LoVo (cell line): ENCODE data around the gene NELFCD.
"Not testable (repeated sequence)": the region's sequence is repeated elsewhere in the genome, so short reads cannot be mapped to it uniquely, and the experiment has no call there.

Experiments used
- DNase-seq: peaks from one replicate; pipeline ENCODE4 v3.0.0-alpha.2; 2016; ENCODE audit warnings: low spot score

The NELFCD gene

DNA sequence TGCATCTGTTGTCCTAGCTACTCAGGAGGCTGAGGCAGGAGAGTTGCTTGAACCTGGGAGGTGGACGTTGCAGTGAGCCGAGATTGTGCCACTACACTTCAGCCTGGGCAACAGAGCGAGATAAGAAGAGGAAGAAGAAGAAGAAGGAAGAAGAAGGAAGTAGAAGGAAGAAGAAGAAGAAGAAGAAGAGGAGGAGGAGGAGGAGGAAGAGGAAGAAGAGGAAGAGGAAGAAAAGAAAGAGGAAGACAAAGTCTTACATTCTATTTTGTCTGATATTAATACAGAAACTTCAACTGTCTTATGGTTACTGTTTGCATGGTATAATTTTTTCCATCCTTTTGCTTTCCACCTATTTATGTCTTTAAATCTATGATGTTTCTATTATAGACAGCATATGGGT, 7.2 kb upstream of the NELFCD start:
- DNase-seq, result no peak

DNA sequence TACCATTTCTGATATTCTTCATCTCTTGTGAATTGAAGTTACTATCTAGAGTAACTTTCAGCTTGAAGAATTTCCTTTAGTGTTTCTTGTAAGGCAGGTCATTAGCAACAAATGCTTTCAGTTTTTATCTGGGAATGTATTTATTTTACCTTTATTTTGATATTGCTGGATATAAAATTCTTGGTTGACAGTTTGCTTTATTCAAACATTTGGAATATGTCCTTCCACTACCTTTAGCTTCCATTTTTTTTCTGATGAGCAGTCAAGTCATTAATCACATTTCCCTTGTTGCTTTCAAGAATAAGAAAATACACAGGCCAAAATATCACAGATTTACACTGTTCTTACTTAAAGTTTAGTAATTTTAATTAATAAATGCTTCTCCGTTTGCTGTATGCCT, 5.7 kb upstream of the NELFCD start:
- no peak for DNase-seq

DNA sequence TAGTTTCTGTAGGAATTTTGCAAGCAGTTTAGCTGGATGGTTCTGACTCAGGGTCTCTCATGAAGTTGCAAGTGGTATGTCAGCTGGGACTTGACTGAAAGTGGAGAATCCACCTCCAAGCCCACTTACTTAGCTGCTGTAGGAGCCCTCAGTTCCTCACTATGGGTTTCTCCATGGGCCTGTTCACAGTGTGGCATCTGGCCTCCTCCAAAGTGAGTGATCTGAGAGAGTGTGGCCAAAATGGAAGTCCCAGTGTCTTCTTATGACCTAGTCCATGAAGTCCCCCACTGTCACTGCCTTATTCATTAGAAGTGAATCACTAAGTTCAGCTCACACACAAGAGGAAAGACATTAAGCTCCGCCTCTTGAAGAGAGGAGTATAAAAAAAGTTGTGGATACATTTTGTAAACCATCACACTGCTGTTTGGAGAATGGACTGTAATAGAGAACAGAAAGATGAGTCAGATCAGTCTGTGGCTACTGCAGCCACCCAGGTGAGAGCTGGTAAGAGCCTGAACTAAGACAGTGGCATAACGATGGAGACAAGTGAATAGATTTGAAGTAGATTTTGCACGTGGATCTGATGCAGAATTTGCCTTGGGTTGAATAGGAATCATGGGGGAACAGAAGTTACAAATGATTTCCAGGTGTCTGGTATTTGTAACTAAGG, 4.9 kb upstream of the NELFCD start:
- no peak for DNase-seq

DNA sequence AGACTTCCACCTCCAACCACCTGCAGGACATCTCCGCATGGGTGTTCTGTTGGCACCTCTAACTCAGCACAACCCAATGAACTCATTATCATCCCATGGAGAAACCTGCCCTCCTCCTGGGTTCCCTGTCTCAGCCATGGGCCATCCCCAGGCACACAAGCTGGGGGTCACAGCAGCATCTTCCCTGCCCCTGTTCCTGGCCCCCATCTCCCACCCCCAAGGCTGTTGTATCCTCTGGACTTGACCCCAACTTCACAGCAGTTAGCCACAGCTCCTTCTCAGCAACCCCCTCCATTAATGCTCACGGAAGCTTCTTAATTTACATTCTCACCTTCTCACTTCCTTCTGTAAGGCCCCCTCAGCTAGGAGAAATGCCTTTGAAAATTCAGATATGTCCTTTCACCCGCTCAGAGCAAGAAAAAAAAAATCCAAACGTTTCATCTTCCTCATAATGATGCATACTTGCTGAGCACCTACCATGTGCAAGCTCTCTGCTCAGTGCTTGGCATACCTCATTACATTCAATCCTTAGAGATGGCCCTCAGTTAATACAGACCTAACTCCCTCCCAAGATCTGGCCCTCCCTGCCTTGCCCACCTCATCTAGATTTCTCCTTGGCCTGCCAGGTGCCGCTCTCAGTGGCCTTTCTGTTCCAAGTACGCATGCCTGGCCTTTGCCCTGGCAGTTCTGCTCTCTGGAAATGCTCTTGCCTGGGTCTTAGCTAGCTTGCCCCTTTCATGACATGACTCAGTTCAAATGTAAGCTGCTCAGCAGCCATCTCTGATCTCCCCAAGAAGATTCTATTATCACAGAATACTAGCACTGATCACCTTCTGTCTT, 2.5 kb upstream of the NELFCD start:
- no peak for DNase-seq

DNA sequence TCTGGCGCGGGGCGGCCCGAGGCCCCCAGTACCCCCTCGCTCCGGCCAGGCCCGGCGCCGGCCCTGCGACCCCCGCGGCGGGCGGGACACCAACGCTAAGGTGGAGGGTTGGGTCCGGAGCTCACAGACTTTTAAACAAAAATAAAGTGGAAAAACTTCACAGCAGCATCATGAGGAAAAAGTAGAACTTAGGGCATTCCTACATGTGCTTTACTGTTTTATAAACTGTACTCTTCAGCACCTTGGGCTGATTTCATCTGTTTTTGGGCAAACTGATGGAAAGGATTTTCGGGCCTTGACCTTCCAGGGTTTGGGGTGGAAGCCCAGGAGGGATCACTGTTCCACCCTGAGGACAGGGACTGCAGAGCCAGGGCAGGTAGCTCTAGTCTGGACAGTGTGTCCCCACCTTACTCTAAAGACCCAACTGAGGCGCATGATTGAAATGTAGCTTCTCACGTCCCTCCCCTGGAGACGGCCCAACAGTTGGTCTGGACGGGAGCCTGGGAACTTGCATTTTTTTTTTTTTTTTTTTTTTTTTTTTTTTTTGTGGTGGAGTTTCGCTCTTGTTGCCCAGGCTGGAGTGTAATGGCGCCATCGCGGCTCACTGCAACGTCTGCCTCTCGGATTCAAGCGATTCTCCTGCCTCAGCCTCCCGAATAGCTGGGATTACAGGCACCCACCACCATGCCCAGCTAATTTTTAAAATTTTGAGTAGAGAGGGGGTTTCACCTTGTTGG, 740 bp downstream of the NELFCD start:
- DNase-seq, result peak; percentile 26

DNA sequence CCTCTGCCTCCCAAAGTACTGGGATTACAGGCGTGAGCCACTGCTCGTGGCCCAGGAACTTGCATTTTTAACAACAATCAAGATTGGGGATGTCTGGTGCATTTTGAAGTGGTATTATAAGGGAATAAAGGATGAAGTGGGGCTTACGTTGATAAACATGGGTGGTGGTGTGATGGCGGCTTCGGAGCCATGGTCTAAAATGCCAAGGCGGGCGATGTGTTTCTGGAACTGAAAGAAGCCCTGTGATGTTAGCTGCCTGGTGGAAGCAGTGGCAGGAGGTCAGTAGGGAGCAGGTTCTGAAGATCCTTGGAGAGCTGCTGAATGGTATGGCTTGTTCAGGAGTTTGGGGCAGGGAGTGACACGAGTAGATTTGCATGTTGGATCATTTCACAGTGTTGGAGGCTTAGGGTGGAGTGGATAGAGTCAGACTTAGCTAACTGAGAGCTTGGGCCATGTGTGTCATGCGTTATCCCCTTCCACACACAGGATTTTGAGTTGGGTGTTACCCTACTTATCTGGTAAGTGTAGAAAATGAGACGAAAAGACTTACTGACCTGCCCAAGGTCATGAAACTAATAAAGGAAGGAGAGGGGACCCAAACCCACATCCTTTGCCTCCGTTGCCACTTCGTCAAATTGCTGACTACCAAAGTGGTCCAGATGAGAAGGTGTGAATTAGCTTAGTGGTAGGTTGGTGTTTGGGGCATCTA, 1.5 kb downstream of the NELFCD start:
- no peak for DNase-seq

DNA sequence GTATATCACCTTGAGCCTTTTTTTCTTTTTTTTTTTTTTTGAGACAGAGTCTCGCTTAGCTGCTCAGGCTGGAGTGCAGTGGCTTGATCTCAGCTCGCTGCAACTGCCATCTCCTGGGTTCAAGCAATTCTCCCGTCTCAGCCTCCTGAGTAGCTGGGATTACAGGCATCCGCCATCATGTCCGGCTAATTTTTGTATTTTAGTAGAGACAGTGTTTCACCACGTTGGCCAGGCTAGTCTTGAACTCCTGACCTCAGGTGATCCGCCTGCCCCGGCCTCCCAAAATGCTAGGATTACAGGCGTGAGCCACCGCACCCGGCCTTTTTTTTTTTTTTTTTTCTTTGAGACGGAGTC, 2.0 kb downstream of the NELFCD start:
- not testable (repeated sequence) for DNase-seq

DNA sequence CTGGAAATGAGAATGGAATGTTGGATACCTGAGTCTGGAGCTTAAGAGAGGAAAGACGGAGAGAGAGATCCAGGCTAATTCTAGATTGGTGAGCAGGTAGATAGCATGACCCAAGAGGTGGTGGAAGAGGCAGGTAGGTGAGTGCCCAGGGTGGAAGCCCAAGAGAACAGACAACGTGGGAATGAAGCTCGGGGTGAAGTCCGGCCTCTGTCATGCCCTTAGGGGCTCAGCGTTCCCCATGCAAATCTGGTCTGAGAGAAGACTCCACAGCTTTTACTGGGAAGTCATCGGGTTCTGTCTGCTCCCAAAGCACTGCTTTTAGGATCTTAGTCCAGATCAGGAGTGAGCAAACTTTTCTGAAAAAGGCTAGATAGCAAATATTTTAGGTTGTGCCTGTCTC, 3.6 kb downstream of the NELFCD start:
- DNase-seq, result no peak

DNA sequence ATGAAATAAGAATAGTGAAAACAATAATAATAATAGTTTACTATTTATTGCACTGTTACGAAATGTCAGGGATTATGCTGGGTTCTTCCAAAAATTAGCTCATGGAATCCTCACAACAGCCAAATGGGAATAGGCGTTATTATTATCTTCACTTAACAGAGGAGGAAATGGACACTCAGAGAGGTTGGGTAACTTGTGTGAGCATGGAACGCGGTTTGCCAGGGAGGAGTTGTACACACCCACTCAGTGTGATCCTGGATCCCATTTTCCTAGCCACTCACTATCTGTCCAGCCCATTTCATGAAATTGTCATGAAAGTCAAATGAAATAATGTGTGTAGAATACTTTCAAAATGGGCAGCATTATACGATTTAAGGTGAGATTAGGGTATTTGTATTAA, 4.6 kb downstream of the NELFCD start:
- no peak for DNase-seq

DNA sequence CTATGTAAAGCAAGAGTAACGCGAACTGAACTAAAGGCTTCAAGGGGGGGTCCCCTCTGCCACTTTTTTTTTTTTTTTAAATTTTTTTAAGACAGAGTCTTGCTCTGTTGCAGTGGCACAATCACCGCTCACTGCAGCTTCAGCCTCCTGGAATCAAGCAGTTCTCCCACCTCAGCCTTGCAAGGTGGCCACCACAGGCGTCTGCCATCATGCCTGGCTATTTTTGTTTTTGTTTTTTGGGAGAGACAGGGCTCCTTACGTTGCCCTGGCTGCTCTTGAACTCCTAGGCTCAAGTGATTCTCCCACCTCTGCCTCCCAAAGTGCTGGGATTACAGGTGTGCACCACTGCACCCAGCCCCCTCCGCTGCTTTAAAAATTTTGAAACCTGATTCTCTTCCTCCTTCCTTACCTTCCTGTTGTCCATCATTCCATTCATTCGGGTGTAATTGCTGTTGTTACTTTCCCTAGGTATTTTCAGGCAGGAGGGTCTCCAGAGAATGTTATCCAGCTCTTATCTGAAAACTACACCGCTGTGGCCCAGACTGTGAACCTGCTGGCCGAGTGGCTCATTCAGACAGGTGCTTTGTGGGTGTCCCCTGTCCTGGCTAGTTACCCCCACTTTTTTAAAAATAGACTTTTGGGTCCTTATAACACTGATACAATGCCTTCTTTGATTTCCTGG, 5.4 kb downstream of the NELFCD start:
- DNase-seq, result no peak

DNA sequence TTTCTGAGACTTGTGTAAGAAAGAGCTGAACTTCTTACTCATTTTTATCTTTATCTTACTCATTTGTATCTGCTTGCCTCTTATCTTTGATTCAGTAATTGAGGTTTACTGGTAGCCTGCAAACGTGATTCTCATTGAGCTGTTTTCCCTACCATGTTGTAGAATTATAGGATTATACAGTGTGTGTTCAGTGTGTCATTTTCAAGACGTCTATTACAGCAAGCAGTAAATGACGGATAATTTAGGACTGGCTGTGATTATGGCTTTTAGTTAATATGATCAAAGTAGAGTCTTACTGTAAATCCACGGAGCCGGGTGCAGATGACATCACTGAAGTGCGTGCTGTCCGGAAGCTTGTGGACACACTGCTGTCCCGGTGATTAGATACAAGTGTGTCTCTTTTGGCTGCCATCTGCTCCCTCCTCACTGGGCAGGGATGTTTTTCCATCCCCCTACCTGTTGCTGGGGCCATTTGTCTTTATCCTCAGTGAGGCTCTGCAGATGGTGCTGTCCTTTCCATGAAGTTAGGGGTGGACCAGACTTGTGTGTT, 6.0 kb downstream of the NELFCD start:
- no peak for DNase-seq

DNA sequence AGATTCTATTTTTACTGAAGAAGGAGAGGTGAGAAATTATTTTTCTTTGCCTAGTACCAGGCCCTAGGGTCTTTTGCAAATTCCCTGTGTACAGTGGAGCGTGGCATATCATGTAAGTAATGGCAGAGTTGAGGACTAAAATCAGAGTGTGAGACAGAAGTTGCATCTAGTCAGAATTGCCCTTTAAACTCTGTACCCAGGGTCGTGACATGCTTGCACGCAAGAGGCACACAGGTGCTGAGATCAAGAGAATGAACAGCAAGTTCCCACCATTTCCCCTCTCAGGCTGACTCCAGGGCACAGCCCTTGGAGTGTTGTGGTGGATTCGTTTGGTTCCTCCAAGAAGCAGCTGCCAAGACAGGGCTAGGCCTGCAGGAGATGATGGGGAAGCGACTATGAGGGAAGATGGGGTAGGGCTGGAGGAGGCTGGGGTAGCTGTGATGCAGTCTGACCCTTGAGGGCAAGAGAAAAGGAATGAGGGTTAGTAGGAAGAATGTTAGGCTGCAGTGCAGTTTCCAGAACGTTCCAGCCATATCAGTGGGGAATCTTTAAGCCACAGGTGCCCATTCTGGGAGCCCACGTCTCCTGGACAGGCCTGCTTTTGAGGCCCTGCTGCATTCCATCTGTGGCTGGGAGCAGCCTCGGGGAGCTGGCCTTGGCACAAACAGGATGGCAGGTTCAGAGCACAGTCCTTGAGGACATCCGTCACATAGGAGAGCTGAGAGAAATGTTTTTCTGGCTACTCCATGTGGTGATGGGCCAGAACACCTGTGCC, 6.9 kb downstream of the NELFCD start:
- DNase-seq, result no peak

DNA sequence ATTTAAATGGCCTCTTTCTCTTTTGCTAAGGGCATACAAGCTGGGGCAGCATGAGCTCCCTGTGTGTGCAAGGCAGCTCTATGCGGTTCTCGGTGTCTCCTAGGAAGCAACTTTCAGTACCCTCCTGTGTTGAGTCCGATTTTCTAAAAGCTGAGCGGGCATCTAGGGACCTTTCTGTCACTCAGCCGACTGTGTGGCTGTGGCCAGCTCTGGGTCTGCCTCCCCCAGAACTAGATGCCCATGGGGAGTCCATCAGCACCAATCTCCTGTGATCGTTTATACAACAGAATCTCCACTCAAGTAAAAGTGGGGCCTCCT, 7.5 kb downstream of the NELFCD start:
- DNase-seq, result no peak

DNA sequence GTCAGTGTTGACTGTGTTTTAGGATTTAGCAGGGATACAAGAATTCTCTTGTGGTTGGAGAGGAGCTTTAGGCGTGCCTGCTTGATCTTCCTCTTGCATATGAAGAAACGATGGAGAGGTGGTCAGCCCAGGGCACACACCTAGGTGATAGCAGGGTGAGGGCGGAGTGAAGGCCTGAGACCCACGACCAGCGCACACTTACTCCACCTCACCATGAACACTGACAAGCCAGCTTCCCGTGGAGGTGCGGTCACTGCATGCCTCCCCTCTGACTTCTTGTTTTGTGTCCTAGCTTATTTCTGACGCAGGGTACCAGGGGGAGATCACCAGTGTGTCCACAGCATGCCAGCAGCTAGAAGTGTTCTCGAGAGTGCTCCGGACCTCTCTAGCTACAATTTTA, 8.1 kb downstream of the NELFCD start:
- no peak for DNase-seq

DNA sequence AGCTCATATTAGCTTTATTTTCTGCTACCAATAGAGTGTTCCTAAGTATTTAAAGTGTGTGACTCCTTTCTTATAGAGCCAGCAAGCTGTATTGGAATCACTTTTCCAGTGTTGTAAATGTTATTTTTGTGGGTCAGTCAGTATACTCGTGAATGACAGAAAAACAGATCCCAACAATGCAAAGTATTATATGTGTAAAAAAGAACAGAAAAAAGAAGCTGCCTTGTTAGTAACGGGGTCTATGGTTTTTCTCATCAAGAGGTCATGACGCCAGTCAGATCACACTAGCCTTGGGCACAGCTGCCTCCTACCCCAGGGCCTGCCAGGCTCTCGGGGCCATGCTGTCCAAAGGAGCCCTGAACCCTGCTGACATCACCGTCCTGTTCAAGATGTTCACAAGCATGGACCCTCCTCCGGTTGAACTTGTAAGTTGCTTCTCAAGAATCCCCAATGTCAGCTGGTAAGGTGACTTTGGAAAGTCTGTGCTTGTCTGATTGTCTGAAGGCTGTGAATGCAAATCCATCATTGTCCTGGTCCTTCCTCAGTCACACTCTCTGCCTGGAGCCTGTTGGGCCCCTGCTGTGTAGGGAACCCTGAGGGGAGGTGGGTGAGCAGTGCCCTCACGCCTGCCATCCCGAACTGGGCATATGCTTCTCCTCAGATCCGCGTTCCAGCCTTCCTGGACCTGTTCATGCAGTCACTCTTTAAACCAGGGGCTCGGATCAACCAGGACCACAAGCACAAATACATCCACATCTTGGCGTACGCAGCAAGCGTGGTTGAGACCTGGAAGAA, 9.8 kb downstream of the NELFCD start:
- DNase-seq, result no peak

DNA sequence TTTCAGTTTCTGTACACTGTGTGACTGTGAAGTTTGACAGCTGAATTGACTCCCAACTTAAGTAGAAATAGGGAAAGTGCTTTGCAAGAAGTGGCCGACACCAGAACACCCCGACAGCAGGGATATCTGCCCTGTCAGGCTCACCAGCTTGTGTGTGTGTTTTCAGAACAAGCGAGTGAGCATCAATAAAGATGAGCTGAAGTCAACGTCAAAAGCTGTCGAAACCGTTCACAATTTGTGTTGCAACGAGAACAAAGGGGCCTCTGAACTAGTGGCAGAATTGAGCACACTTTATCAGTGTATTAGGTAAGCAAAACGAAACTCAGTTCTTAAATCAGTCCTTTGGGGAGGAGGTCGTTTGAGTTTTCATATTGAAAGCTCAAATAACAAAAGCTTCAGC, 10.7 kb downstream of the NELFCD start:
- DNase-seq, result no peak

DNA sequence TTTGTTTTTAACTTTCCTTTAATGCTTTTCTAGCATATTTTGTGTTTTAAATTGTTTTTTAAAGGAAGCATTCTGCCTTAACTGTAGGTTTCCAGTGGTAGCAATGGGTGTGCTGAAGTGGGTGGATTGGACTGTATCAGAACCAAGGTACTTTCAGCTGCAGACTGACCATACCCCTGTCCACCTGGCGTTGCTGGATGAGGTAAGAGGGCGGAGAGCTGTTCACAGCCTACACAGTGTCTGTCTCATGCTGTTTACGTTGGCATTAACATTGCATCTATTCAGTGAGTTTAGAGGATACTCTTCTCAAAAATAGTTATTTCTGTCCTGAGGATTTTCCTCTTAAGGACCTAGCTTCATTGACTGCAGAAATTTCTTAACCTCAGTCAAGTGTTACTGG, 11.9 kb downstream of the NELFCD start:
- DNase-seq, result no peak

DNA sequence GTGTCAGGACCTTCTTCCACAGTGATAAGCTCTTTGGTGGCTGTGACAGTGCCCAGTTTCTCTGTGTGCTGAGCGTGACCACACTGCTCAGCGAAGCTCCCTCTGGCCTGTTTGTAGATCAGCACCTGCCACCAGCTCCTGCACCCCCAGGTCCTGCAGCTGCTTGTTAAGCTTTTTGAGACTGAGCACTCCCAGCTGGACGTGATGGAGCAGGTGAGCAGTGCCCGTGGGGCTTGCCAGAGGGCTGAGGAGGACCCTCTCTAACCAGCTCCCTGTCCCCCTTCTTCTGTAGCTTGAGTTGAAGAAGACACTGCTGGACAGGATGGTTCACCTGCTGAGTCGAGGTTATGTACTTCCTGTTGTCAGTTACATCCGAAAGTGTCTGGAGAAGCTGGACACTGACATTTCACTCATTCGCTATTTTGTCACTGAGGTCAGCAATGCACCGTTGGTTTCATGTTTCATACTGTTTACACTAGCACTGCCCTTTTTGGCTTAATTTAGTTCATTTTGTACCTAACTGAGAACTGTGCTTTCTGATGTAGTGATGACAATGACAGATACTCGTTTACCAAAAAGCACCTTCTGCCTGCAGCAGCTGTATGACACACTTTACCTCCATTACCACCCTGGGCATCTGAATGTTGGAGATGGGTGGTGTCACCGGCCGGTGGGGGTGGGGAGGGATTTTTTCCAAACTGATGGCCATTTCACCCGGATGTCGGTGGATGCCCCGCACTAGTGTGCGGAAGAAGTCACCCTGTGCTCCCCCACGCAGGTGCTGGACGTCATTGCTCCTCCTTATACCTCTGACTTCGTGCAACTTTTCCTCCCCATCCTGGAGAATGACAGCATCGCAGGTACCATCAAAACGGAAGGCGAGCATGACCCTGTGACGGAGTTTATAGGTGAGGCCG, 12.5 kb downstream of the NELFCD start:
- no peak for DNase-seq
